ENCODE results near the gene PGD. TPM values are rescaled to one million over a fixed set of nuclear protein-coding genes. Genes with fewer than 3 reads are reported as not detected.

Gene PGD
- total RNA-seq, 1 donor from 2014 or later, result 199 TPM

DNA sequence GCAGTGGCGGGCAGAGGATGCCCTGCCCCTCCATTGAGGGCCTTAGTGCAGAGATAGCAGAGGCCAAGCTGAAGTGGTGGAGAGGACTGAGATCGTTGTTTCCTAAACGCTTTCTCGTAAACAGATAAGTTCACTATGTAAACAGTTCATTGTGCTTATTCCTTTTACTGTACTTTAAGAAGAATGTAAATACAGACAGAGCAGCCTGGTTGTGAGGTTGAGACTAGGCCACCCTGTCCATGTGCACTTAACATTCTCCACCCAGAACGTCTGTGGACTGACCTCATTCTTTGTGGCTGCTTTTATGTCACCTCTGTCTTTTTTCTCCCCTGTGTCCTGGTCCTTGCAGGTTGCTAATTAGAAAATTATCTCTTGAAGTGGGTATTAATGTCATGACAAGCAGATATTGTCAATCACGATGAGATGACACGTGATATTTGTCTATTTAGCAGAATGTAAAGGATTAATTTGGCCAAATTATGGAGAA lies 39.9 kb downstream of the PGD start:
- H3K27me3 Mint-ChIP-seq (ENCODE audit: unreplicated experiment), result no peaks in the 10 kb centered on the region
- DNase-seq (ENCODE audit: extremely low spot score, unreplicated experiment), result no peak
- TF ChIP-seq, protein P1, sequence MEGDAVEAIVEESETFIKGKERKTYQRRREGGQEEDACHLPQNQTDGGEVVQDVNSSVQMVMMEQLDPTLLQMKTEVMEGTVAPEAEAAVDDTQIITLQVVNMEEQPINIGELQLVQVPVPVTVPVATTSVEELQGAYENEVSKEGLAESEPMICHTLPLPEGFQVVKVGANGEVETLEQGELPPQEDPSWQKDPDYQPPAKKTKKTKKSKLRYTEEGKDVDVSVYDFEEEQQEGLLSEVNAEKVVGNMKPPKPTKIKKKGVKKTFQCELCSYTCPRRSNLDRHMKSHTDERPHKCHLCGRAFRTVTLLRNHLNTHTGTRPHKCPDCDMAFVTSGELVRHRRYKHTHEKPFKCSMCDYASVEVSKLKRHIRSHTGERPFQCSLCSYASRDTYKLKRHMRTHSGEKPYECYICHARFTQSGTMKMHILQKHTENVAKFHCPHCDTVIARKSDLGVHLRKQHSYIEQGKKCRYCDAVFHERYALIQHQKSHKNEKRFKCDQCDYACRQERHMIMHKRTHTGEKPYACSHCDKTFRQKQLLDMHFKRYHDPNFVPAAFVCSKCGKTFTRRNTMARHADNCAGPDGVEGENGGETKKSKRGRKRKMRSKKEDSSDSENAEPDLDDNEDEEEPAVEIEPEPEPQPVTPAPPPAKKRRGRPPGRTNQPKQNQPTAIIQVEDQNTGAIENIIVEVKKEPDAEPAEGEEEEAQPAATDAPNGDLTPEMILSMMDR (IDR thresholded peaks at IDR 0.05), result no peak
- H3K4me1 Mint-ChIP-seq (ENCODE audit: unreplicated experiment), result no peaks in the 10 kb centered on the region
- peaks cover 2% of the 10 kb centered on the region for H3K36me3 Mint-ChIP-seq (ENCODE audit: unreplicated experiment)
- no peak overlapping the region for H3K4me3 Mint-ChIP-seq (ENCODE audit: unreplicated experiment)
- no peaks in the 10 kb centered on the region for H3K9me3 Mint-ChIP-seq (ENCODE audit: unreplicated experiment)
- no peak overlapping the region for H3K27ac Mint-ChIP-seq (ENCODE audit: unreplicated experiment)

DNA sequence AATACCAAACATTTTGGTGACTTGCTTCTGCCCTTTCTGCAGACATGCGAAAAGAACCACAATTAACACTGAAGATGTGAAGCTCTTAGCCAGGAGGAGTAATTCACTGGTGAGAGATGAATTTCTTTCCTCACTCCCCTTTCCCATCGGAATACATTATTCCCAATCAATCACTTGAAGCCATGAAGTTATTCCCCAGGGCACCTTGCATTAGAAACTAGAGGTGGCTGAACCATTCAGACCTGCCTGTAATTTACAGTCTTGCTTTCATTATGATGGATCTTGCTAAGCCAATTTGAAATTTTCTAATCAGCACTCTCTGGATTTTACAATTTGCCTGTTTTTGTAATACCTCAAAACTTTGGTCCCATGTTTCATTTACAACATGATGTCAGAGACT lies 41.4 kb downstream of the PGD start:
- no peak for DNase-seq (ENCODE audit: extremely low spot score, unreplicated experiment)
- Mint-ChIP-seq H3K27ac (ENCODE audit: unreplicated experiment) (no peak overlapping the region), H3K27me3 (ENCODE audit: unreplicated experiment) (no peaks in the 10 kb centered on the region), H3K9me3 (ENCODE audit: unreplicated experiment) (no peaks in the 10 kb centered on the region), H3K36me3 (ENCODE audit: unreplicated experiment) (peaks cover 2% of the 10 kb centered on the region), H3K4me1 (ENCODE audit: unreplicated experiment) (no peaks in the 10 kb centered on the region), H3K4me3 (ENCODE audit: unreplicated experiment) (no peak overlapping the region)
- TF ChIP-seq, protein P1 (IDR thresholded peaks at IDR 0.05), result no peak

DNA sequence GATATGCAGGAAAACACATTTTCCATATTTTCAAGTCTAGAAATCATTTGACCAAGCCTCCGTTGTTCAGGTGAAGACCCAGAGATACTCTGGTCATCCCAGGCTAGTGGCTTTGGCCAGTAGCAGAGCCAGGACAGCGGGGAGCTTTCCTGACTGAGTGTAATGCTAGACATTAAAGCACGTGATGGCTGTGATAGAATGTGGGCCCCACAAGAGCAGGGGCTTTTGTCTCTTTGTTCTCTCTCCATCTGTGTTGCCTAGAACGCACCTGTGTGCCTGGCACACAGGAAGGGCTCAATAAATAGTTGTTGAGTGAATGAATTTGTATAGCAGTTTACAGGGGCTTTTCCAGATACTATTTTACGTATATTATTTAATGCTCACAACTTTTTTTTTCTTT lies 41.9 kb downstream of the PGD start:
- Mint-ChIP-seq H3K36me3 (ENCODE audit: unreplicated experiment) (peaks cover 2% of the 10 kb centered on the region), H3K9me3 (ENCODE audit: unreplicated experiment) (no peaks in the 10 kb centered on the region), H3K4me1 (ENCODE audit: unreplicated experiment) (no peaks in the 10 kb centered on the region), H3K27ac (ENCODE audit: unreplicated experiment) (no peak overlapping the region), H3K27me3 (ENCODE audit: unreplicated experiment) (no peaks in the 10 kb centered on the region), H3K4me3 (ENCODE audit: unreplicated experiment) (no peak overlapping the region)
- DNase-seq (ENCODE audit: extremely low spot score, unreplicated experiment), result no peak
- TF ChIP-seq, protein P1 (IDR thresholded peaks at IDR 0.05), result no peak

DNA sequence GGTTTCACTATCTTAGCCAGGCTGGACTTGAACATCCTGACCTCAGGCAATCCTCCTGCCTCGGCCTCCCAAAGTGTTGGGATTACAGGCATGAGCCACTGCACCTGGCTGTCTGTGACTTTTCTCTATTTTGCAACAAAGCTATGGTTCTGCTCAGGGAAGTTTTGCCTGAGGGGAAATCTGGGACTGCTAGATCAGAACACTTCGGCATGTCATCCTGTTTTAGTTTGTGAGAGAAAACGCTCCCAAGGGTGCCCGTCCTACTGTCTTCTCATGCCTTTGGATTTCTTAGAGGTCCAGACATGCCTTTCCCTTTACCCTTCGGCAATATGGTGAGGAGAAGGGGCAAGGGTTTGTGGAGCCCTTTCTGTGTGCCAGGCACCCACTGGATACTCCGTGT lies 45.4 kb downstream of the PGD start:
- no peaks in the 10 kb centered on the region for H3K27me3 Mint-ChIP-seq (ENCODE audit: unreplicated experiment)
- TF ChIP-seq, protein P1 (IDR thresholded peaks at IDR 0.05), result no peak
- no peak overlapping the region for H3K4me3 Mint-ChIP-seq (ENCODE audit: unreplicated experiment)
- DNase-seq (ENCODE audit: extremely low spot score, unreplicated experiment), result no peak
- H3K36me3 Mint-ChIP-seq (ENCODE audit: unreplicated experiment), result peaks cover 2% of the 10 kb centered on the region
- no peaks in the 10 kb centered on the region for H3K9me3 Mint-ChIP-seq (ENCODE audit: unreplicated experiment)
- H3K27ac Mint-ChIP-seq (ENCODE audit: unreplicated experiment), result no peak overlapping the region
- no peaks in the 10 kb centered on the region for H3K4me1 Mint-ChIP-seq (ENCODE audit: unreplicated experiment)

DNA sequence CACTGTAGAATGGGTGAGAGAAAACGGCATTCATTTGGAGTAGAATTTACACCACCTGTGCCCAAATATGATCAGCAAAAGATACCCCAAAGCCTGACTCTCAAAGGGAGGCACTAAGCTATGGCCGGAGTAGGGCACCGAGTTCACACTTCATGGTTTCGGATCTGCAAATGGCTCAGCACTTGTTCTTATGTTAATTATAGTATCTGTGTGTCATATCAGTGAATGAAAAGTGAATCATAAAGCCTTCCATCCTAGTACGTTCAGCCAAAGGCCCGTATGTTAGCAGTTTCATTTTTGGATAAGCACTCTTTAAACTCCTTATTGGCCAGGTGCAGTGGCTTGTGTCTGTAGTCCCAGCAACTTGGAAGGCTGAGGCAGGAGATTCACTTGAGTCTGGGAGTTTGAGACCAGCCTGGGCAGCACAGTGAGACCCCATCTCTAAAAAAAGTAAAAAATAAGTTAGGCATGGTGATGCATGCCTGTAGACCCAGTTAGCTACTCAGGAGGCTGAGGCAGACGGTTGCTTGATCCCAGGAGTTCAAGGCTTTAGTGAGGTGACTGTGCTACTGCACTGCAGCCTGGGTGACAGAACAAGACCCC lies 46.0 kb downstream of the PGD start:
- DNase-seq (ENCODE audit: extremely low spot score, unreplicated experiment), result no peak
- no peaks in the 10 kb centered on the region for H3K27me3 Mint-ChIP-seq (ENCODE audit: unreplicated experiment)
- H3K4me3 Mint-ChIP-seq (ENCODE audit: unreplicated experiment), result no peak overlapping the region
- peaks cover 5% of the 10 kb centered on the region for H3K4me1 Mint-ChIP-seq (ENCODE audit: unreplicated experiment)
- H3K36me3 Mint-ChIP-seq (ENCODE audit: unreplicated experiment), result peaks cover 2% of the 10 kb centered on the region
- no peak overlapping the region for H3K27ac Mint-ChIP-seq (ENCODE audit: unreplicated experiment)
- TF ChIP-seq, protein P1 (IDR thresholded peaks at IDR 0.05), result no peak
- H3K9me3 Mint-ChIP-seq (ENCODE audit: unreplicated experiment), result no peaks in the 10 kb centered on the region

Data from osteocyte (in vitro differentiated cells).